K562 (cell line): ENCODE measurements around the gene CCDC92. TPM values are rescaled to one million over a fixed set of nuclear protein-coding genes. Genes with fewer than 3 reads are reported as not detected.

Experiments used
- ATAC-seq: fragments of 200-7000 bp; cut with Tn5 transposase; 3 replicates; pipeline ENCODE4 v1.9.1; 2020; ENCODE audit warnings: moderate library complexity
- BruUV-seq: library from RNA; stranded (reverse); fragments of 400-500 nt; replicated peaks from 2 replicates; lab custom pipeline; 2021; lab: Mats Ljungman, UMichigan
- CTCF ChIA-PET: fragments of 300-600 bp; formaldehyde crosslinking; extraction: SDS; loops from one replicate; lab custom pipeline; 2021; ENCODE audit warnings: low intra/inter-chr PET ratio; lab: Yijun Ruan, JAX
- POLR2A ChIA-PET: fragments of 300-600, 350-650 bp; sonication (Branson Sonifier 250); formaldehyde crosslinking; extraction: SDS; loops from one replicate; lab custom pipeline; 2021; ENCODE audit warnings: antibody characterized with exemption, inconsistent platforms; lab: Yijun Ruan, JAX
- DNase-seq, 4 experiments: peaks; one replicate each; pipeline versions ENCODE4 v3.0.0 to v3.0.0-alpha.2; 2011 to 2018; ENCODE audit warnings: low spot score in 3 of 4, mixed read lengths in 3 of 4; ENCODE audit errors: extremely low read depth in 1 of 4
- FAIRE-seq: peaks from 2 replicates; lab custom pipeline; 2011; peaks lifted over from hg19 to GRCh38; lab: Jason Lieb, UNC
- H2AFZ ChIP-seq: 2 replicates; pipeline ENCODE4 v1.6.0; 2011; ENCODE audit warnings: low read depth, low read length, control low read depth, inconsistent platforms
- H3K27ac ChIP-seq: fragments of 200-600 bp; 3 replicates; pipeline ENCODE4 v1.8.0; 2011; ENCODE audit warnings: low read depth, mild to moderate bottlenecking, control low read depth, inconsistent platforms, low read length, moderate library complexity, mixed read lengths; ENCODE audit errors: extremely low read depth
- H3K27me3 ChIP-seq, 2 experiments: fragments of 300-600 bp in 1 of 2; 2 replicates in 1 of 2; 3 replicates in 1 of 2; pipeline versions ENCODE4 v1.6.0 to v1.8.0; 2011; ENCODE audit warnings: inconsistent platforms in 2 of 2, low read length in 2 of 2, mild to moderate bottlenecking in 1 of 2, mixed read lengths in 1 of 2, moderate library complexity in 1 of 2; ENCODE audit not compliant: control insufficient read depth in 2 of 2, insufficient read depth in 2 of 2
- H3K36me3 ChIP-seq: fragments of 300-600 bp; 3 replicates; pipeline ENCODE4 v1.8.0; 2011; ENCODE audit warnings: mild to moderate bottlenecking, low read length, inconsistent platforms; ENCODE audit not compliant: control insufficient read depth, insufficient read depth
- H3K4me1 ChIP-seq, 2 experiments: fragments of 200-600 bp in 1 of 2; replicated peaks in 1 of 2; 2 replicates in 1 of 2; 3 replicates in 1 of 2; pipeline versions ENCODE4 v1.5.1 to v1.8.0; 2011; ENCODE audit warnings: inconsistent platforms in 2 of 2, low read length in 2 of 2, mild to moderate bottlenecking in 1 of 2, mixed read lengths in 1 of 2, moderate library complexity in 1 of 2; ENCODE audit not compliant: control insufficient read depth in 2 of 2, insufficient read depth in 2 of 2
- H3K4me2 ChIP-seq: 2 replicates; pipeline ENCODE4 v1.6.1; 2011; ENCODE audit warnings: low read length, control low read depth, inconsistent platforms, mixed read lengths; ENCODE audit not compliant: insufficient read depth
- H3K4me3 ChIP-seq: fragments of 200-600 bp; sonication (generic), shearing (Covaris generic); 2 replicates; pipeline ENCODE4 v1.5.1; 2016; ENCODE audit warnings: control low read depth, inconsistent platforms
- H3K79me2 ChIP-seq: fragments of 200-600 bp; 3 replicates; pipeline ENCODE4 v1.8.0; 2011; ENCODE audit warnings: low read length, inconsistent platforms; ENCODE audit not compliant: control insufficient read depth, insufficient read depth
- H3K9ac ChIP-seq, 2 experiments: 2 replicates each; pipeline versions ENCODE4 v1.6.0 to v1.6.1; 2011; ENCODE audit warnings: low read depth in 2 of 2, low read length in 2 of 2, control low read depth in 1 of 2, inconsistent platforms in 1 of 2, mild to moderate bottlenecking in 1 of 2, mixed read lengths in 1 of 2; ENCODE audit not compliant: insufficient read depth in 1 of 2
- H3K9me1 ChIP-seq: one replicate; pipeline ENCODE4 v1.6.0; 2011; ENCODE audit warnings: inconsistent platforms, mild to moderate bottlenecking, low read length, moderate library complexity; ENCODE audit not compliant: control insufficient read depth, insufficient read depth
- H3K9me3 ChIP-seq: replicated peaks from 2 replicates; pipeline ENCODE4 v1.5.1; 2011; ENCODE audit warnings: low read depth, low read length, inconsistent platforms; ENCODE audit not compliant: control insufficient read depth, insufficient read depth
- H4K20me1 ChIP-seq: replicated peaks from 2 replicates; pipeline ENCODE4 v1.6.1; 2011; ENCODE audit warnings: low read length, inconsistent platforms, mixed read lengths; ENCODE audit not compliant: control insufficient read depth, insufficient read depth
- FOSL1 ChIP-seq: fragments of 200-800 bp; sonication (Bioruptor generic); conservative IDR thresholded peaks from 2 replicates; pipeline ENCODE4 v1.6.1; 2016; ENCODE audit warnings: missing genetic modification characterization, missing compliant biosample characterization
- MTA3 ChIP-seq: fragments of 450-650 bp; formaldehyde crosslinking; IDR thresholded peaks from 2 replicates; pipeline ENCODE4 v1.6.1; 2017; ENCODE audit warnings: mild to moderate bottlenecking, borderline replicate concordance
- SFPQ ChIP-seq: fragments of 200-400 bp; formaldehyde crosslinking; IDR thresholded peaks from 2 replicates; pipeline ENCODE4 v1.6.1; 2017; ENCODE audit warnings: mild to moderate bottlenecking, low read depth, low read length, moderate library complexity
- SPI1 ChIP-seq: IDR thresholded peaks from 2 replicates; pipeline ENCODE4 v1.6.1; 2011; ENCODE audit warnings: low read depth, low read length, control low read depth, borderline replicate concordance
- ZFPM2 ChIP-seq: fragments of 250-450 bp; sonication (Bioruptor Pico); IDR thresholded peaks from 2 replicates; pipeline ENCODE4 v1.5.1; 2022; ENCODE audit warnings: mild to moderate bottlenecking
- WGBS: fragments of 100-300 bp; shearing (Covaris generic); methylation state at CpG from one replicate; pipeline ENCODE4 v1.1.6; 2016; ENCODE audit warnings: low coverage, mixed read lengths; ENCODE audit not compliant: insufficient coverage; ENCODE audit errors: missing lambda C conversion rate; 5-methylcytosine and 5-hydroxymethylcytosine counted together
- in situ Hi-C: fragments of 300-500 bp; cut with MboI; formaldehyde crosslinking; loops from 4 replicates; pipeline ENCODE4 v1.15.0; 2018; ENCODE audit warnings: inconsistent platforms, mixed read lengths
- intact Hi-C: fragments of 100-400 bp; cut with micrococcal nuclease; formaldehyde crosslinking; loops from 2 replicates; pipeline ENCODE4 v1.14.2; 2022
- polyA plus RNA-seq, 8 experiments: library from polyadenylated mRNA; depleted of rRNA in 4 of 8; stranded (reverse) in 5 of 8; unstranded in 3 of 8; fragments of >200 nt; fragmentation: Nextera tagmentation in 2 of 8; fragmentation: Illumina TruSeq in 1 of 8; extraction: Ambion mirVana in 2 of 8; extraction: Trizol in 1 of 8; gene quantifications; 2 replicates each; pipeline versions ENCODE4 v1.2.1 to v1.2.3, GENCODE V29; 2011 to 2014; ENCODE audit warnings: inconsistent platforms in 1 of 8, missing spikeins in 1 of 8
- total RNA-seq, 7 experiments: library from RNA; depleted of rRNA in 6 of 7; stranded (reverse); fragments of >200 nt in 6 of 7; fragmentation: Illumina TruSeq in 2 of 7; extraction: Trizol in 2 of 7; gene quantifications; 2 replicates each; pipeline versions ENCODE4 v1.2.1 to v1.2.3, GENCODE V29; 2011 to 2021; ENCODE audit warnings: low replicate concordance in 1 of 7

CCDC92 gene
- total and polyA plus RNA-seq, 9 of the 15 experiments (the other 6 are each of a cell fraction or from before 2014, with no cell fraction given): 0.27 to 5.9 (median 2.1) TPM

DNA sequence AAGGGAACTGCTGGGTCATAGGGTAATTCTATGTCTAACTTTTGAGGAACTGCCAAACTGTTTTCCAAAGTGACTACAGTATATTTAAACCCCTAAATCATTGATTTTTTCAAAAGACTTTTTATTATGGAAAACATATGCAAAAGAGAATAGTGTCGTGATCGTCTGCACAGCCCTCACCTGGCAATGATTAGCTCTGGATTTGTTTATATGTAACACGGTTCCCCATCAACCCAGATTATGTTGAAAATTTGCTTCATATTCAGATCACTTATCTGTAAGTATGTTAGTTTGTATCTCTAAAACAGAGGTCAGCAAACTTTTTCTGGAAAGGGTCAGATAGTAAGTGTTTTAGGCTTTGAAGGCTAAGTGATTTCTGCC, 52.7 kb downstream of the CCDC92 start:
- no peak overlapping the region for H3K4me3 ChIP-seq
- H3K4me2 ChIP-seq: no peak overlapping the region
- intact Hi-C loops (no loop called here), in situ Hi-C loops (no loop called here)
- peaks cover 7% of the 10 kb centered on the region; the same call in 1 of the 2 replicates for H4K20me1 ChIP-seq
- no peak overlapping the region for H3K9ac ChIP-seq
- peaks cover 49 to 71% of the 10 kb centered on the region in 2 experiments for H3K27me3 ChIP-seq
- H3K9me3 ChIP-seq: no peaks in the 10 kb centered on the region
- no peak for DNase-seq
- no TSS peak for BruUV-seq
- TF ChIP-seq SPI1 (peak; percentile 17; the same call in 1 of the 2 replicates), ZFPM2 (no peak), SFPQ (no peak), FOSL1 (tag) (peak; percentile 70), MTA3 (no peak)
- peaks cover 2 to 5% of the 10 kb centered on the region in 2 experiments; a peak in 4 of 5 replicates for H3K4me1 ChIP-seq
- no peaks in the 10 kb centered on the region for H3K79me2 ChIP-seq
- no peak for ATAC-seq
- no peaks in the 10 kb centered on the region for H3K9me1 ChIP-seq
- no peak overlapping the region for H2AFZ ChIP-seq
- ChIA-PET CTCF (no interaction called here), POLR2A (no interaction called here)
- H3K27ac ChIP-seq: no peak overlapping the region
- no peak for FAIRE-seq
- no peaks in the 10 kb centered on the region for H3K36me3 ChIP-seq
- 2% methylated on average over 3 of the region's 3 CpGs for WGBS
